SW 1271 (cell line): Measurements from ENCODE around the gene CD48.

Source experiments
- DNase-seq, 2 experiments: peaks; one replicate each; lab custom pipeline; 2025; lab: John Stamatoyannopoulos, UW

Gene CD48

DNA sequence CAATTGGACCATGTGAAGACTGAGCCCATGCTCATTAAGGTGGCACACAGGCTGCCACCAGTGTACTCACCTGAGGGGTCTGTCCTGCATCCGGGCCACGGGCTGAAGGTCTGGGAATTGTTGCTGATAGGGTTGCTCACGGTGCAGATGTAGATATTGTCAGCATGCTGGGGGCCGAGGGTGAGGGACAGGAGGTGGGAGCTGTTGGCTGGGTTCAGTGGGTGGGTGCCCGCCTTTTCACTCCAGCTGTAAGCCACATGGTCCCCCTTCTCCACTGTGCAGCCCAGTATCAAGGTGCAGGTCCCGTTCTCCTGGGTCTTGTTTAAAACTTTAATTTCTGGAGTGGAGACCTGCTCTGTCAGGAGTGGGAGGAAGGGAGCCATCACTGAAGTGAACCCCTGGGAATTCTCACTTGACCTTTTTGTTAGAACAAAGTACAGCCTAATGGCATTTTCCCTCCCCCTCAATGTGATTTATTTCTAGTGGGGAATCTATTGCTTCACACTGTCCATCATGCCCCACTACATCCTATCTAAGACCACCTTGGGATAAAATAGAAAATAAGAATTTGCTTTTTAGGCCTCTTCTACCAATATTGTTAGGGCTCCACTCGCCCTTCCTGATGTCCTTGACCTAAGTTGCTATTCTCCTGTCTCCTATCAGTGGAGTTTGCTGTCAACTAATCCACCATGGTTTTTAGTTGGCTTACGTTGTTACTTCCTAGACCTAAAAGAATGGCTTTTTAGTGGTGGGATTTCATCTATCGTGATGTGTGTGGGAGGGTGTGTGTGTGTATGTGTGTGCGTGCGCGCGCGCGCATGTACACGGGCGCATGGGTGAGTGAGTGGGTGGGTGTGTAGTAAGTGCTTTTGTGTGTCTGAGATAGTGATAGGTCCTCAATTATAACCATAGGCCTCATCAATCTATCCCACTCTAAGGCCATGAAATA is 76.8 kb downstream of the CD48 start:
- DNase-seq: no peak

DNA sequence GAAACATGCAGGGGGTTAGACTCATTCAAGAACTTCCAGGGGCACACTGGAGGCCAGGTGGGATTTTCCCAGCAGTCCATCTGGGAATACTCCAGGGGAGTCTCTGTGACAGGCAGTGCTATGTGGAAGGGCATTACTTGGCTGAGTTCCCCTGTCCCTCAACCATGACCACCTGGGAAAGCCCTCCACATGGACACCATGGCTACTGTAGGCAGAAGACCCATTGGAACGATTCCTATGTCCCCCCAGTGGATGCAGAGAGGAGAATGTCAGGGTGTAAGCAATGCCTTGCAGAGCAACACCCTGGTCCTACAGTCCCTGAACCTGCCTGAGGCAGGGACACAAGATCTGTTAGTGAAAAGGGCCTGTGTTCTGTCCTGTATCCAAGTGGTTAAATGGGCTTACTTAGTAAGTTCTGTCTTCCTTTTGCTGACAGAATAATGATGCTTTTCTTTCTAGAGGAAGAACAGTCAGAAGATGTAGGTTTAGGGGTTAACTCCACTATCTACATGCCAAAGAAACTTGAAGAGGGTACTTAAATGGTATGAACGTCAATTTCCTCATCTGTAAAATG is 78.2 kb downstream of the CD48 start:
- no peak for DNase-seq

DNA sequence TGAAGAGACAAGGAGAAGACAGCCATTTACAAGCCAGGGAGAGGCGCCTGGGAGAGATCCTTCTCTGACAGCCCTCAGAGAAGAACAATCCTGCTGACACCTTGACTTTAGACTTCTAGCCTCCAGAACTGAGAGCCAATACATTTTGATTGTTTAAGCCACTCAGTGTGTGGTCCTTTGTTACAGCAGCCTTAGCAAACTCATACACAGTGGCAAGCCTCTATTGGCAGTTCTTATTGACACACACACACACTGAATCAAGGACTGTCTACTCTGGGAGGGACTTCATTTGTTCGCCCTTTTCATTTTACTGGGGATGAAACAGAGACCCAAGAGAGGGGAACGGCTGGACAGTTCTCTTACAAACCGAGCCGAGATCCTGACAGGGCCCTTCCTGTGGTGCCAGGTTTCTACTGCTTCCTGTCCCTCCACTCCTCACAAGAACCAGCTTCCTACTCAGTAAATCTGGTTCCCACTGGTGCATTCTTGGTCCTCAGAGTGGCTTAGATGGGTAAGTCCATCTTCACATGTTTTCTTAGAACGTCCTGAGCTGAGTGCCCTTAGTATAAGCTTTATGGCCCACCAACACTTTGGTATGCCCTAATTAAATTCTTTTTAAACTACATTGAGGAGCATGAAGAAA is 79.5 kb downstream of the CD48 start:
- no peak for DNase-seq

DNA sequence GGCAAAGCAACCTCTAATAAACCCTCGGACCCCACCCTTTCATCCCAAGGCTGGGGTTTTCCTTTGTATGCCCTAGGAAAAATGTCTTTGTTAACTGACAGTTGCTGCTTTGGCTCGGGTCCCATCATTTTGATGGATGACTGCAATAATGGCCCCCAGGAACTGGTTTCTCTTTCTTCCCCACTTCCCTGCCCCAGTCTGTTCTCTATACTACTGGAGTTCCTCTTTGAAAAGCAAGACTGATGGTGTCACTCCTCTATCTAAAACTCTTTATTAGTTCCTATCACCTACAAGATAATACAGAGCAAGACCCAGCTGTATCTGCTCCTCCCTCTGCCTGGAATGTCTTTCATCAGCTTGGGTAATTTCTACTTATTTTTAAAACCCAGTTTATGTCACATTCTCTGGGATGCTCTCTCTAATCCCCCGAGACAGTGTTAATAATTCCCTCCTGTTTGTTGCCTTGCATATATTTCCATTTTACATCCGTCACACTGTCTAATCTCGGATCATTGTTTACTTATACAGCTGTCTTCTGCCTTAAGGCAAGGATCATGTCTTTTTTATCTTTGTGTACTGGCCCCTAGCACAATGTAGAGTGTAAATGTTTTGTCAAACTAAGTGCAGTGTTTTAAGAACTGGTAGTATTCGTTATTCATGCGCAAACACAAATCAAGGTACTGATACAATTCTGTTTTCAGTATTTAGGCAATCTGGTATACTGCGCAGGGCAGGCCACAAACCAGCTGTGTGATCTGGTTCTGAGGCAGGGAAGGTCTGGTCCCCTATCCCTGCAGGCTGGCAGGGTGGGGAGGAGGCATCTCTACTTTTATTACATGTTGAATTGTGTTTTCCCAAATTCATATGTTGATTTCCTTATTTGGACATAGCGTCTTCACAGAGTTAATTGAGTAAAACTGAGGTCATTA is 80.8 kb downstream of the CD48 start:
- DNase-seq: no peak

DNA sequence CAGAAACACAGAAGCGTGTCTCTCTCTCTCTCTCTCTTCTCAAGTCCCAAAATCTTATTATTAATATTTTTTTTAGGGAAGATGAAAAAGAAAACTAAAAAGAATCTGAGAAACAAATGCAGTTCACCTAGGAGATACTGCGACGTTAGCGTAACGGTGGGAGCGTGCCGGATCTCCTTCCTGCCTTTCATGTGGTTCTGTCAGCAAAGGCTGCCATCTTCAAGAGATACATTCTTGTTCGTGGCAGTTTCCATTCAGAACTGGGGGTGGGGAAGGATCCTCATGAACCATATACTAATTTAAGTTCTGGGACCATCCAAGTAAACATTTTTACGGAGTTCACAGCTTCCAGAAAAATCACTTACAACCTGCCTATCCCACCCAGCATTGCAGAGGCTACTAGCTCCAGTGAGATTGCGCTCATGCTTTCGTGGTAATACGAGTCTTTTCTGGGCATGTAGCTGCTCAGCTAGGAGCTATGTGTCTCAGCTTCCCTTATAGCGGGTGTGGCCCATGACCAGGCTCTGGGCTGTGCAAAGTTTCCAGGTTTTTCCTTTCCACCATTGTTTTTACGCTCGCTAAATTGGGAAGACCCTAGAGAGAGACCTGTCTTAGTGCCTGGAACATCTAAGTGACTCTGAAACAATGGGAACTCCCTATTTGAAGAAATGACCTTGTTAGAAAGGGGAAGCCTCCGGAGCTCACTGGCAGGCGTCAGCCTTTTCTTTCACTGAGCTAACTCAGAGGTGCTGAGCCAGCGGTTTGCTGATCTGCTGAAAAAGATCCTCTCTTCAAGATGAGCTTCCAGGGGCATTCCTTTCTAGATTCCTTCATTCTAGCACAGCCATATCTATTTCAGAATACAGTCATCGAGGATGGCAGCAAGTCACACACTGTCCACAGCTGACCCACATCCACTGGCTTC is 82.1 kb downstream of the CD48 start:
- no peak for DNase-seq

DNA sequence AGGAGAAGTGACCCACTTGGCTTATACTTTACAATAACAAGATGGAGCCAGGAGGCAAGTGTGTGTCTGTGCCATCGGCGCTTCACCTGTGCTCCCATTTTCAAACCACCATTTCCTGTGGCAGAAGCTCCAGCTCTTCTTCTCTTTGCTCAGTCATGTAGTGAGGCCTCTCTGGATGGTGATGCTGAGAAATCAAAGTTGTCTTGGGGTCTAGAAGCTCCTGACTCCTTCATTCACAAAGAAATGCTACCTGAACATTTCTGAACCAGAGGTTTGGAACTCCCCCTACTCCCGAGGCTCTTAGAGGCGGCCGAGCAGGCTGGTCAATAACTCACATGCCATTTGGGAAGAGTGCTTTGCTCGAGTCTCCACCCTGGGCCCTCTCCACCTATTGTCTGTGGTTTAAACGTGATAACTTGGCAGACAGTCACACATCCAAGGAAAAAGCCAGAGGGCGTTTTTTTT is 82.8 kb downstream of the CD48 start:
- no peak for DNase-seq
